ENCODE measurements around the gene ZNF664. TPM values are rescaled to one million over a fixed set of nuclear protein-coding genes. Genes with fewer than 3 reads are reported as not detected.

ZNF664 gene
- total RNA-seq, 1 donor from 2014 or later = 58.1 TPM

DNA sequence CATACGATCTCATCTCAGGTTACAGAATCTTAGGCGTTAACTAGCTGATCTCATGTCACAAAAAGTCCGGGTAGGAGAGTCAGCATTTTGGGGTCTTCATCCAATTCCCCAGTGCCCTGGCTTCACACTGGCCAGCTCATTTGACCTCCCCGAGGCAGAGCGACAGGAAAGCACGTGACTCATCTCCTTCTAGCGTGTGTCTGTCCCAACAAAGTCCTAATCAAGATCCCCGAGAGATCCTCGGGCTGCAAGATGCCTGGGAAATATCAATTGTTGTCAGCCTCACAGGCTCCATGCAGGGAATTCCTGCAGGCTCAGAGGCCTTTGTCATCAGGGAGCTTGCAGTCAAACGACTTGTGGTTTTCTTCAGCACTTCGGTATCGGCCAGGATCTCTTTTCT, 57.5 kb downstream of the ZNF664 start:
- peak; percentile 67 for DNase-seq (ENCODE audit: low read depth)

DNA sequence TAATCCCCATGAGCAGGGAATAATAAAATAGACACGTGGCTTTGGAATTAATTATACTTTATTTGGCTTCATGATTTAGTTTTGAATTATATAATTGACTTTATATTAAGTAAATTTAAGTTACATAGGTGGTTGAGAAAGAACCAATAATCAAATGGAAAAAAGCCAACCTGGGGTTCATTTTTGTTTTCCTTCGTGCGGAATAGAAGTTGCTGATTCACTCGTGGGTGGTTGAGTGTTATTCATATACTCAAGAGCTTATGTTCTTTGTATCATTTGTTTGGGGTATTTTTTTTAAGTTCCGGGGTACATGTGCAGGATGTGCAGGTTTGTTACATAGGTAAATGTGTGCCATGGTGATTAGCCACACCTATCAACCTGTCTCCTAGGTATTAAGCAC, 58.0 kb downstream of the ZNF664 start:
- no peak for DNase-seq (ENCODE audit: low read depth)

DNA sequence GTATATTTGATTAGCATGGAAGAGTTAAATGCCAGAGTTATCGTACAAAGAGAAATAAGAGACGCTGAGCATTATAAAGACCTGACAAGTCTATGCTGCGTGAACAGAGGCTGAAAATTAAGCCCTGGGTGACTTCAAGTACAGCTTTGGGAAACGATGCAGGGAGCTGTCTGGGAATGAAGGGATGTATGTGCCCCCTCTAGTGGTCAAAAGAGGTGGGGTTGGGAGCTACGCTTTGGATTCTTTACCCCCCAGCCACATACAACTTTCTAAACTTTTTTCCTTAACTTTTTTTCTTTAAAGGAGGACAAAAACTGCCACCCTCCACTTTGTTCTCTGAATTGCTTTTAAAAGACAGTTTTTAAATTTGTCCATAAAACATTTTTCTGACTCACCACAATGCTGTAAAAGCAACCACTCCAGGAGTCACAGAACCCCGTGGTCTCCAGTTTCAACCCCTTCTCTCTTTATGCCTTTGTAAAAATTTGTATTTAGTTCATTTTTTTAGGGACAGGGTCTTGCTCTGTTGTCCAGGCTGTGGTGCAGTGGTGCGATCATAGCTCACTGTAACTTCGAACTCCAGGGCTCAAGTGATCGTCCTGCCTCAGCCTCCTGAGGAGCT, 59.4 kb downstream of the ZNF664 start:
- peak; percentile 72 for DNase-seq (ENCODE audit: low read depth)

DNA sequence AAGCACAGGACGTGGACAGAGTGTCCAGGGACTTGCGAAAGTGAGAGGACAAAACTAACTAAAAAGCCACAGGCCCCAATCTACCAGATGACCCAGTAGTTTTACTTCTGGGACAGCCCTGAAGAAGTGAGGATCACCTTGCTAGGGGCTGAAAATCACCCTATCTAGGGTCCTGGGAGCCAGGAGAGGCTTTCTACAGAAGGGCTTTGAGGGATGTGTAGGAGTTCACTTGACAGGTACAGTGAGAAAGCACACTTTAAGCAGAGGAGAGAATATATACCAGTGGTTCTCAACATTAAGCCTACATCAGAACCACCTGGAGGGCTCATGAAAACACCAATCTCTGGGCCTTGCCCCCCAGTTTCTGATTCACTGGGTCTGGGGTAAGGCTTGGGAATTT, 60.8 kb downstream of the ZNF664 start:
- no peak for DNase-seq (ENCODE audit: low read depth)

DNA sequence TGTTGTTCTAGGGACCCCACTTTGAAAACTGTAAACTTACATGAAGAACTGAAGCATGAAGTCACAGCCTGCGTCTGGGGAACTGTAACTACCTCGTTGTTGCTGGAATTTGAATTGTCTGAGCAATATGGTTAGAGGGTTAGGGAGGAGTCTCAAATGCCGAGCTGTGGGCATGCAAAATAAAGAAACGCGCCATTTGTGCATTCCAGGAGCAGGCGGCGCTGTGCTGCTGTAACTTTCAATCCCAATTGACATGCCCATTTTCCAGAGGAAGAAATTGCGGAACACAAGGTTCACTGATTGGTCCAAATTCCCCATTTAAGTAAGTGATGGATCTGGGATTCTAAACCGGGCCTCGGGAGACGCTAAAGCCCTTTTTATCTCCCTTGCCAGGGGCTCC, 61.3 kb downstream of the ZNF664 start:
- no peak for DNase-seq (ENCODE audit: low read depth)

DNA sequence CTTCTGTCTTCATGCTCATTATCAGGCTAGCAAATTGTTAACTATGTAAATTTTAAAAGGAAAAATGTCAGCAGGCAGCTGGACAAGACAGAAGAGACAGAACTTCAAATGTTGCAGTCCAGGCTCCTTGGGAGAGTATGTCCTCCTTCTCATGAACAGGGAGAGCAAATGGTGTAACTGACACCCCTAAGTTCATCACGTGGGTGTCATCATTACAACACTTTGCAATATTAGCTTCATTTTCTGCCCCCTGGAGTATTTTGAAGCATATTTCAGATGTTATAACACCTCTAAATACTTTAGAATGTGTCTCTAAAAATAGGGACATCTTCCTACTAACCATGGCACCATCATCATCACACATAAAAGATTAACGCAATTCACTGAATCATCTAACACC, 62.1 kb downstream of the ZNF664 start:
- DNase-seq (ENCODE audit: low read depth) = peak; percentile 38

DNA sequence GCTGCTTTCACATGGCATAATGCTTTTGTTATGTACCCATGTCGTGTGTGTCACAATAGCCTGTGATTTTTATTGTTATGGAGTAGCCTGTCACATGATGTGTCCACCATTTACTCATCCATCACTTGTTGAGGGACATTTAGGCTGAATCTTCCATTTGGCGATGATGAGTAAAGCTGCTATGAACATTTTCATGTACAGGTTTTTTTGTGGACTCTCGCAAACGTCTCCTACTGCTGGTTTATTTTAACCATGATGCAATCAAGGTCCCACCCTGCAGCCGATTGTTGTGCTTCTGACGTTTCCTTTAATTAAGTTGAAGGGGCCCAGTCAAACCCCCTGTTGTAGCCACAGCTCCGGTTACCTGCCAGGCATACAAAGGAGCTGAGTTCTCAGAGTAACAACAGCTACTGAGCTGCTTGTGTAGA, 63.2 kb downstream of the ZNF664 start:
- DNase-seq (ENCODE audit: low read depth) = no peak

DNA sequence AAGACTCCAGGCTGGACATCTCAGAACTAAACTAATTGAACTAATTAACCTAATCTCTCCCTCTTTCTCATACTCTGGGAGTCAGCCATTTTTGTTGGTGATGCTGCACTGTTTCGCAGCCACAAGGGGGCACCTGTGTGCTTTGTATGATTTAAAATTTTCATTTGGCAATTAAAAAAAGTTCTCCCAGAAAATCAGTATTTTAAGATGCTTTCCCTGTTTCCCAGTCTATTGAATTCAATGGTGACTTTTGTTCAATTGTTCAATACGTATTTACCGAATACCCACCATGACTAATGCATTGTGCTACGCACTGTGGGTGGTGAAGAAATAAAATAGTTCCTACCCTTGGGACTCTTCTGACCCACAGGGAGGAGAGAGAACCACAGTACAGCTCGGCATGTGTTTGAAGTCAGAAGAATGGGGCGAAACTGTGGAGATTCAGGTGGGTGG, 63.7 kb downstream of the ZNF664 start:
- DNase-seq (ENCODE audit: low read depth) = peak; percentile 54

DNA sequence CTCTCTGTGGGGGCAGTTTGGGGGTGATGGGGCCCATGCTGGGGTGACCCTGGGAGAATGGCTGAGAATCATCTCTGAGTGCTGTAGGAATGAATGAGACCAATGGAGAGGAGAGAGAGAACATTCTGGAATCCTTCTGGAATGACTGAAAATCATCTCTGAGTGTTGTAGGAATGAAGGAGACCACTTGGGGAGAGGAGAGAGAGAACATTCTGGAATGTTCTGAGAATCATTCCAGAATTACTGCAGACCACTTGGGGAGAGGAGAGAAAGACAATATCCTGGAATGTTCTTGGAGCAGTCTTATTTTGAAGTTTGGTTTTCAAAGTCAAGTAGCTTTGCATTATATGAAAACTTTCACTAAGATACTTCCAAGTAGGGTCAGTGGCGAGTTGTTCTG, 64.3 kb downstream of the ZNF664 start:
- DNase-seq (ENCODE audit: low read depth) = no peak

DNA sequence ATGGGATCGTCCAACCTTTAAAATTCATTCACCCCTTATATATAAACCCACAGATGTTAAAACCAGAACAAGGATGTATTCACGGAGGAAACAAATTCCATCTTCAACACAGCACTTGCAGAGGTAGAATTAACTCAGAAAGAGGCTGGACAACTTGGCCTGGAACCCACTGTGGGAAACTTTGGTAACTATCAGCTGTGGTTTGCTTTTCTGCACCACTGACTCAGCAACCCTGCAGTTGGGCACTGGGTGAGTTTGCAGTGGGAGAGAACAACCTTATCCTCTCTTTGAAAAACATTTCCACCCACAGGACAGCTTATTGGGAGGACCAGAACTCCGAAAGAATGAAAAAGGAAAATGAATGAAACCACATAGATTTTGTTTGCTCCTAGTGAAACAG, 66.3 kb downstream of the ZNF664 start:
- peak; percentile 81 for DNase-seq (ENCODE audit: low read depth)

DNA sequence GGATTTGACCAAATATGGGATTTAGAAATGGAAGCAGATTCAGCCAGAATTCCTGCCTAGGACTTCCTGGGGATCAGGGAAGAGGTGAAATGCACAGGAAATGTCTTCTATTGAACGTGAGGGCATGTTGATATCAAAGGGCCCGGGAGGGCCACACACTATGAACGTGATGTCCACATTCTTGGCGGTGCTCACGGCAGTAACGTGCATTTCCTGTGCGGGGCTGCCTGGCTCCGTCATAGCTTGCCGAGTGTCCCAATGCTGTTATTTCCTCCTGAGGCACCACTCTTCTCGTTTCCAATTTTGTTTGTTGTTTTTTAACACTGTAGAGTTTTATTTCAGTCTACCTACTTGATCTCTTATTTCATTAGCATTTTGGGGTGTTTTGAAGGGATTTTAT, 67.3 kb downstream of the ZNF664 start:
- no peak for DNase-seq (ENCODE audit: low read depth)

DNA sequence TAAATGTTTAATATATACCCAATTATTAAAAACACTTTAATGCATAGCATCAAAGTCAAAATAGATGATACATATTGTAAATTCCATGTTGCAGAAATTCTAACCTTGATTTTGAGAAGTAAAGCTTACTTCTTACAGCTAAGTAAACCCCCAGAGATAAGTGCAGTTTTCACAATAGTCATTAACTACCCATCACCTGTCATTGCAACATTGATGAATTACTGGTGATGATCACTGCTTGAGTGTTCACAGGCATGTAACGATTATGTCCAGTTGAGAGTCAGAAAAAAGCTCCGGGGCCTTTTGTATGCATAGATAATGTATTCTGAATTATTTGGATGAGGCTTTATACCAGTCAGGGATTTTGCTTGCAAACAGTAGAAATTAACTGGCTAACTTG, 67.7 kb downstream of the ZNF664 start:
- DNase-seq (ENCODE audit: low read depth) = no peak

DNA sequence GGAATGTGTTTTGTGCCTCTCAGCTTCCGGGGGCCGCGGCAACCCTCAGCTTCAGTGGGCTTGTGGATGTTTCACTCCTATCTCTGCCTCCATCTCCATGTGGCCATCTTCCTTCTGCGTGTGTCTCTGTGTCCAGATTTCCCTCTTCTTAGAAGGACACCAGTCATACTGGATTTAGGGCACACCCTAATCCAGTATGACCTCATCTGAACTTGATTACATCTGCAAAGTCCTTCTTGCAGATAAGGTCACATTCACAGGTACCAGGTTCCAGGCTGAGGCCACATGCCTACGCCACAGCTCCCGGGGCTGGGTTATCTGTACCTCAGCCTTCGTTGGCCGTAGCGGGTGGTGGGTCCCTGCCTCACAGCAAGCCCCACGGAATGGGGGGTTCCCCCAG, 68.9 kb downstream of the ZNF664 start:
- no peak for DNase-seq (ENCODE audit: low read depth)

DNA sequence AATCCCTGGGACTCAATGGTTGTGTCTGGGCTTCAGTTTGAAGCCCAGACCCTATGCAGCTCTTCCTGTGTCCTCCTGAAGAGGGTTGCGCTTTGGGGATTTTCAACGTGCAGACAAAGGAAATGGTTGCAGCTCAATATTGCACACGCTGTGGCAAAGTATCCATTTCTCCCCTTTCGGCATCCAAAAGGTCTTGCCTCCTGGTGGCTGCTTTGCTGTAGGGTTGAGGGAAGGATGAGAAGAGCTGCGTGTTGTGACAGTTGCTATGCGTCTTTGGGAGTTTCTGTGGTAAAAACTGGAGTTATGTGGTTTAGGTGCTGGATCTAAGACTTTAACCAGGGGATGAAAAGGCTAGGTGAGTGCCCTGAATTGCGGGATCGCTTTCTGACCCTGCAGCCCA, 71.0 kb downstream of the ZNF664 start:
- no peak for DNase-seq (ENCODE audit: low read depth)

DNA sequence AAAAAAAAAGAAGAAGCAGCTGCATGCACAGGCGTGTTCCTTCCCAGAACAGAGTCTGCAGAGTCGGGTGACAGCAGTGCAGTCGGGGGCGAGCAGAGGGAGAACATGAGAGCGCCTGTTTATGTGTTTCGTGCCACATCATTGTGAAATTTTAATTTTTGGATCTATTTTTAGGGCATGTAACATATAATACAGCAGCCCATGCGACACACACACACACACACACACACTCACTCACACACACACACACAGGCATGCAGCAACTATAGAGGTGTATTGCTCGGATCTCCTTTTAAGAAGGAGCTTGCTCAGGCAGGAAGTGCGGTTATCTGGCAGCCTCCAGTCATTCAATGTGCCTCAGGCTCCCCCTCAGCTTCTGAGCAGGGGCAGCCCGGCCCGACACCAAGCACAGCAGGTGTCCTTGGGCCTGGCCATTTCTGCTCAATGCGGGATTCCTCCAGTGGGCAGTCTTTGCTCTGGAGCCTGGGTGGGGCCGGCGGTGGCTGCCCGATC, 71.8 kb downstream of the ZNF664 start:
- DNase-seq (ENCODE audit: low read depth) = peak; percentile 57

DNA sequence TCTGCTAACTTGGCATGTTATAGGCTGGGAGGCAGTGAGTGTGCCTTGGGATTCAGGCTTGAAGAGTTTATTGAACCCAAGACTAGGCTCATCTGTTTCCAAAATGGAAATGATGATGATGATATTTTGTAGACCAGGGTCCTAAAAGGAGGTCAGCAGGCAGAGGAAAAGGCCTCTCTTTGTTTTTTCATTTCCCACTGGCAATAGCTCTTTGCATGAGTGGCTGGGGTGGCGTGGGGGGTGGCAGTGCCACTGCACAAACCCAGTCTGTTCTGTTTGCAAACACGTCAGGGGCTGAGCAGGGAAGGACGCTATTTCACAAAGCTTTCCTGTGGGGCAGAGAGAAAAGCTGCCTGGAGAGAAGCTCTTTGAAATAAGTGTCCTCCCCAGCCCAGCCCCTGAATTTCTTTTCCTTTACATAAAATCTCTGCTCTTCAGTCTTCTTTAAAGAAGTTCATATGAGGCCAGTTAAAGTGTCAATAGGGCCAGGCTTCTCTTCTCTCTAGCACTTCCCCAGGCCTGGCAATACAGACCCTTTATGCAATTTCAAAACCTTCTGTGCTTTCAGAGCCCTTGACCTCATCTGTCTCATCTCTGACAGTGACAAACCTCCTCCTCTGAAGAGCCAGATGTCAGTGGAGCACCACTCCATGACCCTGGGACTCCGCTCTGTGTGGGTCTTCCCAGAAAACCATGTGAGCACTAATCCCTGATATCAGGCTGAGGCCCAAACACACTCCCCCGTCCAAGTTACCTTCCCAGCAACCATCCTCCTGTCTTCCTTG, 72.8 kb downstream of the ZNF664 start:
- no peak for DNase-seq (ENCODE audit: low read depth)

DNA sequence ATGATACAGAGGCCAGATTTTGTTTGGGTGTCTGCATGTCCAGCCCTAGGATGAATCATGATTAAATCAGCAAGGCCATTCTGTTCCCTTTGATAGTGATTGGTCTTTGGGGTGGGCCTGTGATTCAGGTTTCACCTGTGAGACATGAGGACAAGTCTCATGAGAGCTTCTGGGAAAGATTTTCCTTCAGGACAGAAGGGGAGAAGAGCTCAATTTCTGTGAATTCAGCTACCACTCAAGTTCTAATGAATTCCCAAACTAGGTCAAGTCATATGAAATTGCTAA, 73.4 kb downstream of the ZNF664 start:
- DNase-seq (ENCODE audit: low read depth) = no peak

DNA sequence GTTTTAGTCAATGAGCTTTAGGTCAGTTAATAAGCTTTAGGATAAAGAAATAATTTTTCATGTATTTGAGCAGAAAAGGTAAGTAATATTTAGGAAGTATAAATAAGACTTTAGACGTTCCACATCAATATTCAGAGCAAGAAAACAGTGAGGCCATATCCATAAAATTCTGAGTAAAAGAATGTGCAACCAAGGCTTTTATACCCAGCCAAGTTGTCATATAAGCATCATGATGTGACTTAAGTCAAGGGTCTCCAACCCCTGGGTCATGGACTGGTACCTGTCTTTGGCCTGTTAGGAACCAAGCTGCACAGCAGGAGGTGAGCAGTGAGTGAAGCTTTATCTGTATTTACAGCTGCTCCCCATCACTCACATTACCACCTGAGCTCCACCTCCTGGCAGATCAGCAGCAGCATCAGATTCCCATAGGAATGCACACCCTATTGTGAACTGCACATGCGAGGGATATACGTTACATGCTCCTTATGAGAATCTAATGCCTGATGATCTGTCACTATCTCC, 74.1 kb downstream of the ZNF664 start:
- DNase-seq (ENCODE audit: low read depth) = no peak

DNA sequence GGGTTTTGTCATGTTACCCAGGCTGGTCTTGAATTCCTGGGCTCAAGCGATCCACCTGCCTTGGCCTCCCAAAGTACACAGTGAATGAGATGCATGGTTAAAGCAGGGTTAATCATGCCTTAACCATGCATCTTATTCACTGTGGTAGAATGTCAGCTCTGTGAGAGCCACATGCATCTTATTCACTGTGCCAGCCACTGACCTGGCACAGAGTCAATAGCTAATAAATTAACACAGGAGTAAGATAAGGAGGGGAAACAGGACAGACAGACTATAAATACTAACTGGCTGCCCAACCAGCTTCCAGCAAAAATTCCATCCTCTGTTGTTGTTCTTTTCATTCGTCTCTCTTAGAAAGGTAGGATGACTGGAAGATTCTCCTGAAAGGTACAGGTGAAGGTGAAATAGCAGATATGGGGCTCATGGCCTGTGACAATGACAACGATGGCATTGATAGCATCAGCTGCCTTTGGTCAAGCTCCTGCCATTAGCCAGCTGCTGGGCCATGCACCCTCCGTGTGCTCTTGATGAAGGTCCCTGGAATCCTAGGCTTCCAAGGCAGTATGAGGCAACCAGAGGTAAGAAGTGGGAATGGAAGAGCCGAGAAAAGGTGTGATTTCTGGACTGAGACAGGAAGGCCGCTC, 76.6 kb downstream of the ZNF664 start:
- DNase-seq (ENCODE audit: low read depth) = no peak

DNA sequence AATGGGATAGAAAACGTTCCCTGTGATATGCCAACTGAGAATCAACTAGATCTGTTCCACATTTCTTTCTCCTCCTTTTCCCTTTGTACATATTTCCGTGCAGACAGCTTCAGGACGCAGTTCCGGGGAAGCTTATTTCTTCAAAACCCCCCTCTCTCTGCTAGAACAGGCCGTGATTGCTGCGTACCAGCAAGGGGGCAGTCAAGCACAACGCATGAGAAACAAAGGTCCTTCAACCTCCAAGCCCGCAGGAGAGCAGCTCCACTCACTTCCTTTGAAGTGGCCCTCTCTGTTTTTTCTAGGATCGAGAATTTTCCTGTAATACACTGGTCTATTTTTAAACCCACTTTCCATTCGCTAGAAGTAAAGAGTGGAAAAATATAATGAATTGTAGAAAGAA, 80.8 kb downstream of the ZNF664 start:
- DNase-seq (ENCODE audit: low read depth) = peak; percentile 35

DNA sequence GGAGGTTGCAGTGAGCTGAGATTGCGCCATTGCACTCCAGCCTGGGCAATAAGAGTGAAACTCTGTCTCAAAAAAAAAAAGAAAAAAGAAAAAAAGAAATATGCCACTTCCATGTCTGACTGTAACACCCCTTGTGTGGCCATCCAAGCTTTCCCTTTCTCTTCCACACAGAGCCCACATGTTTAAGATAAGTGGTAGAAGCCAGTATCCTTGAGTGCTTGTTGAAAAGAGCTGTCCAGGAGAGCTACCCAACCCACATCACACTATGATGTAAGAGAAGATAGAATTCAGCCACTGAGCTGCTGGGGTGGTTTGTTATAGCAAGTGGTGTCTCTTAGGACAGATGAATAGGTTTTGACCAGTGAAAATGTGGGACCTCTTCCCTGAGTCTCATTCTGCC, 82.1 kb downstream of the ZNF664 start:
- DNase-seq (ENCODE audit: low read depth) = no peak

DNA sequence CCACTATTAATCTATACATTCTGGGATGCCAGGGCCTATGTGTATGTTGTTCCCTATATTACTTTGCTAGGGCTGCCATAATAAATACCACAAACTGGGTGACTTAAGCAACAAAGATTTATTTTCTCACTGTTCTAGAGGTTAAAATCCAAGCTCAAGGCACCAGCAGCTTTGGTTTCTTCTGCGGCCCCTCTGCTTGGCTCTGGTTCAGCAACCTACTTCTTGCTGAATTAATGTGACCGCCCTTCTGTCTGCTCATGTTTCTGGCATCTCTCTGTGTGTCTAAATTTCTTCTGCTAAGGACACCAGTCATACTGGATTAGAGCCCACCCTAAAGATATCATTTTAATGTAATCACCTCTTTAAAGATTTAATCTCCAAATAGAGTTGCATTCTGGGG, 84.7 kb downstream of the ZNF664 start:
- DNase-seq (ENCODE audit: low read depth) = no peak
